Fibroblast of the aortic adventitia (primary cell): ENCODE measurements around the gene HDAC11. TPM values are rescaled to one million over a fixed set of nuclear protein-coding genes. Genes with fewer than 3 reads are reported as not detected.
"Not testable (repeated sequence)": the region's sequence is repeated elsewhere in the genome, so short reads cannot be mapped to it uniquely, and the experiment has no call there.

Source experiments
- DNase-seq: peaks from one replicate; pipeline ENCODE4 v3.0.0-alpha.2; 2010; ENCODE audit warnings: low read depth
- H3K4me3 ChIP-seq: 2 replicates; pipeline ENCODE4 v1.5.1; 2011; ENCODE audit warnings: low read depth, mild to moderate bottlenecking, control low read depth, low read length, moderate library complexity
- total RNA-seq: library from RNA; depleted of rRNA; stranded (reverse); fragments of >200 nt; gene quantifications from 2 replicates; pipeline ENCODE4 v1.2.3, GENCODE V29; 2012; ENCODE audit warnings: low replicate concordance
- TF ChIP-seq, protein P1 (sequence below): IDR thresholded peaks from 2 replicates; pipeline ENCODE4 v1.5.1; 2011; ENCODE audit warnings: mild to moderate bottlenecking, low read length, control low read depth, inconsistent platforms; ENCODE audit not compliant: insufficient read depth

The HDAC11 gene
- total RNA-seq, 1 donor = 5.2 TPM

DNA sequence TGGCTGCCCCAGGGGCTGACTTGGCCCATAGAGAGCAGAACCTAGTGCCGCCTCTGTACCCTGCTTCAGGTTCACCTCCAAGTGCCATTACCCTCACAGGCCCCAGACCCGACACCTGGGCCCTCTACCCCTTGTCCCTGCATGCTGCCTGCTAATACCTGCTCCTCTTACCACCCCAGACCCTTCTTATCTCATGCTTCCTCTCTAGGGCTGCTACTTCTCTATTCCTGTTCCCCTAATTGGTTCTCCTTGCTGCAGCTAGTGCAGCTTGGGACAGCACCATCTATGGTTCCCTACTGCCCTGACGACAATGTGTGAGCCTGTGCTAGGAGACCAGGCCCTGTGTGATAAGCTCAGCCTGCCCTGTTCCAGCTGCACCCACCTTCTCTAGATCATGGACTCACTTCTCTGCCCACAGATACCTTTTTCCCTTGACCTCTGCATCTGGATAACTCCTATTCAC, 15.3 kb downstream of the HDAC11 start:
- no peak overlapping the region for H3K4me3 ChIP-seq
- DNase-seq = no peak
- TF ChIP-seq, protein P1, sequence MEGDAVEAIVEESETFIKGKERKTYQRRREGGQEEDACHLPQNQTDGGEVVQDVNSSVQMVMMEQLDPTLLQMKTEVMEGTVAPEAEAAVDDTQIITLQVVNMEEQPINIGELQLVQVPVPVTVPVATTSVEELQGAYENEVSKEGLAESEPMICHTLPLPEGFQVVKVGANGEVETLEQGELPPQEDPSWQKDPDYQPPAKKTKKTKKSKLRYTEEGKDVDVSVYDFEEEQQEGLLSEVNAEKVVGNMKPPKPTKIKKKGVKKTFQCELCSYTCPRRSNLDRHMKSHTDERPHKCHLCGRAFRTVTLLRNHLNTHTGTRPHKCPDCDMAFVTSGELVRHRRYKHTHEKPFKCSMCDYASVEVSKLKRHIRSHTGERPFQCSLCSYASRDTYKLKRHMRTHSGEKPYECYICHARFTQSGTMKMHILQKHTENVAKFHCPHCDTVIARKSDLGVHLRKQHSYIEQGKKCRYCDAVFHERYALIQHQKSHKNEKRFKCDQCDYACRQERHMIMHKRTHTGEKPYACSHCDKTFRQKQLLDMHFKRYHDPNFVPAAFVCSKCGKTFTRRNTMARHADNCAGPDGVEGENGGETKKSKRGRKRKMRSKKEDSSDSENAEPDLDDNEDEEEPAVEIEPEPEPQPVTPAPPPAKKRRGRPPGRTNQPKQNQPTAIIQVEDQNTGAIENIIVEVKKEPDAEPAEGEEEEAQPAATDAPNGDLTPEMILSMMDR = no peak

DNA sequence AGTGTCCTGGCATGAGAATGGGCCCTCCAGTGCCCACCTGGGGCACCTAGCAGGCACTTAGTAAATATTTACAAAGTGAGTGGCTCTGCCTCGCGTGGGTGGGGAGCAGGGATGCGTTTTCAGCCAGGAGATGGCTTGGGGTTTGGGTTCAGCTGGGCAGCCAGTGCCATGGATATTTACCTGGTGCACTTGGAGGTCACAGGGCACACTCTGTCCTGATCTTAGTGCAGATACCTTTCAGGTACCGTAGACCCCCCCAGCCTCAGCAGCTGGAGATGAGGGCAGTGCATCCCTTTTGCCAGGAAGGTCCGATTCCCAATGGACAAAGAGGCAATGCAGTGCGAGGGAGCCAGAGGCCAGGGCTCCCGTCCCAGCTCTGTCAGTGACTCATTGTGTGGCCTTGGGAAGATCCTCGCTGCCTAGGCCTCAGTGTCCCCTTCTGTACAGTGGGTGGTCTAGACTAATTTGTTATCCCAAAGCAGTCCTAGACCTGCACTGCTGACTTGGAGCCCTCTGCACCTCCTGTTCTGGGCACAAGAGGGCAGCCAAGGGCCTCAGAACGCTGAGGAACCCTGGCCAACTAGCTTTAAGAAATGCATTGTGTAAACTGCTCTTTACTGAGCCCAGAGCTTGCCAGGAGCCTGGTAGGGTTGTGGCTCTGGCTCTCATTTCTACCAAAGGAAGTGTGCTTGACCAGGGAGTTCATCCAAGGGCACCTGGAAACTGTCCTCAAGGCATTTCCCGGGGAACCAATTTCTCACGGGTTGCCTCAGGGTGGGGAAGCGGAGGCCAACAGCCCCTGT, 16.0 kb downstream of the HDAC11 start:
- peak; percentile 94 for DNase-seq
- TF ChIP-seq, protein P1 = peak; percentile 96
- H3K4me3 ChIP-seq = no peak overlapping the region

DNA sequence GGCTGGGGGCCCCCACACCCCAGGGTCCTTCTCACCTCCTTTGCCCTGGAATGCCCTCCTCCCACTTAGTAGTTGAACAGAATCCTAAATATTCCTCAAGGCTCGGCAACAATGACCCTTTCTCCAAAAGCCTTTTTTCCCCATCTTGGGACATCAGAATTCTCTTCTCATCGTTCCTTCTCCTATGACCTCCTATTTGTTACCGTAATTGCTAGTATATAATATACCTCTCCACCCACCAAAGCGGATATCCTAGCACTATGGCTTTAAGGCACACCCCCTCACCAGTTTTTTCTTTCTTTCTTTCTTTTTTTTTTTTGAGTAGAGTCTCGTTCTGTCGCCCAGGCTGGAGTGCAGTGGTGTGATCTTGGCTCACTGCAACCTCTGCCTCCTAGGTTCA, 16.8 kb downstream of the HDAC11 start:
- no peak for DNase-seq
- TF ChIP-seq, protein P1 = no peak
- H3K4me3 ChIP-seq = no peak overlapping the region

DNA sequence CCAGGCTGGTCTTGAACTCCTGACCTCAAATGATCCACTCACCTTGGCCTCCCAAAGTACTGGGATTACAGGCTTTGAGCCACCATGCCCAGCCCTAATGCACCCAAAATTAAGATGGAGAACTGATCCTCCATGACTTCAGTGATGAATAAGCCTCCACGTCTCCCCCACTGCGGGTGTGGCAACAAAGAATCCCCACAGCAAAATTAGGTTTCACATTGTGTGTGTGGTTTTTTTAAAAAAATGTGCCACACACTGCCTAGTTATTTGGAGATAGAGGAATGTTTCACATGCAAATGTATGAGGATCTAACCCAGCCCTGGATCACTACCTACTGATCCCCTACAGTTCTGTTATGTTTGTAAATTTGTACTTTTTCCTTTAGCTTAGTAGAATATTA, 17.3 kb downstream of the HDAC11 start:
- DNase-seq = peak; percentile 62
- H3K4me3 ChIP-seq = no peak overlapping the region
- TF ChIP-seq, protein P1 = no peak

DNA sequence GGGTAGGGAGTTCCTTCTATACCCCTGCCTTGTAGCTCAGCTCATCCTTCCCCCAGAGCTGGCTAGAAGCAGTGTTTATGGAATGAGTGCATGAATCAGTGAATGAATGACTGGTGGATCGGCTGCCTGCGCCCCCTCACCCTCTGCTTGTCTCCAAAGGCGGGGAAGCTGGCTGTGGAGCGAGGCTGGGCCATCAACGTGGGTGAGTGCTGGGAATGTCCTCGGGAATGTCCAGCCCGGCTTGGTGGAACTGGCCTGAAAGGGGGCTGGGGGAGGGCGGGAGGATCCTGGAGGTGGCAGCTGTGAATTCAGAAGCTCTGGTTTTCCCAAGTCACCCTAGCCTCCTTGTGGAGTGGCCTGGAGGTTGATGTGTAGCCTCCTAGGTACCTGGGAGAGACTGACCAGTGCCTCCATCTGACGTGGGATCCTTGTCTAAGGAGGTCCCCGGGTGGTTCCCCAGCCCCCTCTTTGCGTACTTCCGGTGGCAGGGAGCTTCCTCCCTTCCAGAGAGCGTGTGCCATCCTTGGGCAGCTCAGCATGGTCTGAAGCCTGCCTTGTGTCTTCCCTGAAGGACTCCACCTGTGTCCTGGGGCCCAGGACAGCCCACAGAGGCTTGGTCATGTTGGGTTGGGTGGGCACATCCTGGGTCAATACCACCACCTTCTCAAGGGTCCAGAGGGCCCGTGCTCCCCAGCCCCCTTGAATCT, 18.4 kb downstream of the HDAC11 start:
- no peak for DNase-seq
- TF ChIP-seq, protein P1 = no peak

DNA sequence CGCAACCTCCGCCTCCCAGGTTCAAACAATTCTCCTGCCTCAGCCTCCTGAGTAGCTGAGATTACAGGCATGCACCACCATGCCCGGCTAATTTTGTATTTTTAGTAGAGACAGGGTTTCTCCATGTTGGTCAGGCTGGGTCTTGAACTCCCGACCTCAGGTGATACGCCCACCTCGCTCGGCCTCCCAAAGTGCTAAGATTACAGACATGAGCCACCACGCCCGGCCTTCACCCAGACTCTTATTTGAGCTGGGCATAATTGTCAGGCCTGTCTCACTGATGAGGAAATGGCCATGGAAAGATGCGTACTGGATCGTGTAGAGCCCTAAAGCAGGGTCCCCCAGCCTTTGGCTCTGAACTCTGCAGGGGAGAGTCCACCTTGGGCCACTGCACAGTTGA, 19.1 kb downstream of the HDAC11 start:
- not testable (repeated sequence) for H3K4me3 ChIP-seq

More for the DNA sequence above, 18.4 kb downstream of the HDAC11 start:
- H3K4me3 ChIP-seq = no peak overlapping the region

DNA sequence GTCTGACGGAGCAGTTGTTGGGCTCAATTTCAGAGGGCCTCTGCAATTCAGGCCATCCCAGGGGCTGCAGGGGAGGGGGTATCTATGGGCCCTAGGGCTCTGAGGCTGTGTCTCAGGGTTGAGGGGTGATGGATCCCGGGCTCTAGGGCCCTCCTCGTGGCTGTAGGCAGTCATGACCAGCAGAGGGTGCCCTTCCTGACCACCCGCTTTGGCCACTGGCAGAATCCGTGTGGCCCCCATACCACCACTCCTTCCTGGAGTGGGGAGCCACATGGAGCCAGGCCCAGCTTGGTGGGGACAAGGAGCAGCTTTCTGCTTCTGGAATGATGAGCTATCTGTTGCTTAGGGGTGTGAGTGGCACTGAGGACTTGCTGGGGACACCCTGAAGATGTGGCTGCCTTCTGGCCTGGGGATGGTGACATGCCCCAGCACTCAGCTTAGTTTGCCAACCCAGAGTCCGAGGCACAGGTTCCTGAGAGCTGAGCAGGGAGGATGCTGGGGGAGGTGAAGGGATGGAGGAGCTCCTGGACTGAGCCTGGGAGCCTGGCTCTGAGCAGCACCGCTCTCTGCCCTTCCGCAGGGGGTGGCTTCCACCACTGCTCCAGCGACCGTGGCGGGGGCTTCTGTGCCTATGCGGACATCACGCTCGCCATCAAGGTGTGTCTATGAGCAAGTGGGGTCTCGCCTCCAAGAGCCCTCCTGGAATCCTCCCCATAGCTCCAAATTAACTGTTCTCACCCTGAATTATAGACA, 20.2 kb downstream of the HDAC11 start:
- H3K4me3 ChIP-seq = no peak overlapping the region
- DNase-seq = no peak
- TF ChIP-seq, protein P1 = peak; percentile 65

More for the DNA sequence above, 19.1 kb downstream of the HDAC11 start:
- not testable (repeated sequence) for DNase-seq
